NCI-H2081 (cell line): Measurements from ENCODE around the gene CDH12.
"Not testable (repeated sequence)": the region's sequence is repeated elsewhere in the genome, so short reads cannot be mapped to it uniquely, and the experiment has no call there.

Experiments used
- DNase-seq, 2 experiments: peaks; one replicate each; lab custom pipeline; 2025; lab: John Stamatoyannopoulos, UW

The CDH12 gene

DNA sequence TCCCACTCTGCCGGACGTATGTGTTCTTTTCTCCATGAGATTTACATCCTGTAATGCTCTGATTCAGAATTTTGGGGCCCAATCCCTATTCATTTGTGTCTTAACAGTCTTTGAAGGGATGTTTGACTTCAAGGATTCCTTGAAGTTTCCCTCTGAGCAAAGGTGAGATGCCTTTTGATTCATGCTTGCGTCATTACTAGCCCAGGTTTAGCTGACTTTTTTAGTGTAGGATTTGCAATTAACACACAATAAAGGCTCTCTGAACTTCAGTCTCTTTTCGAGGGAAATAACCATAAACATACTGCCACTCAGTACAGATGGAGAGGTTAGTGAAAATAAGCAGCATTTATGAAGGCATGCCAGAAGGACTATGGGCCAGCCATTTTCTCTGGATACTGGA, 842.3 kb downstream of the CDH12 start:
- DNase-seq, result not testable (repeated sequence)

DNA sequence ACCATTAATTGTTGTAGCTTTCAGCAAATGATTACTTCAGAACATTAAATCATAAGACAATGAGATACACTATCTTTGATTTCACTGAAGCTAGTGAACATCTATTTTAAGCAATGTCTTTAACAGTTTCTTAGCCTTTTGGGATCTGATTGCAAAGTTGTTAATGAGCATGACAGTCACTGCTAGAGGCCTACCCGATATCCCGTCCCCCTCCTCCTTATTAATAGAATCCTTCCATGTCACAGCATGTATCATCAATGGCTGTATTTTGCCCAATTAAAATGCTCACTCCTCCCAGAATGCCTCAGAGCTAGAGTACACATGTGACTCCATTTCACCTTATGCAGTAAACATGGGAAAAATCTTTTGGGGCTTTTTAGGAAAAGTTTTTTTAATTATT, 852.0 kb downstream of the CDH12 start:
- DNase-seq, result not testable (repeated sequence)

DNA sequence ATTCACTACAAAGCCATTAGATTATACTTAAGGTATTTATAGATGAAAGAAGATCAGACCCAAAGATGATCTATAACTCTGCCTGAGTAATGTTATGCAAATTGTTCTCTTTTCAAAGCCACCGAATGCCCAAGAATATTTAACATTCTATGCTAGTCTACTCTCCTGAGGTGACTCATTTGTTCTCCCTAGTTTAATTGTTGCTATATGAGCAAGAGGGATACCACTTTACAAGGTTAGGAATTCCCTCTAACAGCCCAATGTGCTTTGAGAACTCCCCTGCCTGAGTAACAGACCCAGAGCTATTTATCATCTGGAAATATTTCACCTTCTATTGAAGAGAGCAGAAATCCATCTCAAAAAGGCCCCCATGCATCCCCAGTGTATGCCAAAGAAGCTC, 867.3 kb downstream of the CDH12 start:
- DNase-seq, result not testable (repeated sequence)

DNA sequence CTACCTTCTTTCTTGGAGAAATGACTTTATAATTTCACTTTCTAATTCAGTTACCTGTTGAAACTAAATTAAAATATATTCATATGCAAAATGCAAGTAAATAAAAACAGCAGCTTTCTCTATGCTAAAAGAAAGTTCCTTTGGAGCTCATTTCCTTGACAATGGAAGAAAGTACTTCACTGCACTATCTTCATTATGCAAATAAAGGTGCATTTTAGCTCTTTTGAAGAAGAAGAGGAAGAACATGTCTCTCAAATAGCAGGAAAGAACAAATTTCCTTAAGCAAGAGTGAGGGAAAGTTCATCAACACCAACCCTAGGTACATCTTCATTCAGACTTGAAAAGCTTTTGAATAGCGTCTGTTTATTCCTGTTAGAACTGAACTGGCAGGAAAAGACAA, 901.6 kb downstream of the CDH12 start:
- not testable (repeated sequence) for DNase-seq

DNA sequence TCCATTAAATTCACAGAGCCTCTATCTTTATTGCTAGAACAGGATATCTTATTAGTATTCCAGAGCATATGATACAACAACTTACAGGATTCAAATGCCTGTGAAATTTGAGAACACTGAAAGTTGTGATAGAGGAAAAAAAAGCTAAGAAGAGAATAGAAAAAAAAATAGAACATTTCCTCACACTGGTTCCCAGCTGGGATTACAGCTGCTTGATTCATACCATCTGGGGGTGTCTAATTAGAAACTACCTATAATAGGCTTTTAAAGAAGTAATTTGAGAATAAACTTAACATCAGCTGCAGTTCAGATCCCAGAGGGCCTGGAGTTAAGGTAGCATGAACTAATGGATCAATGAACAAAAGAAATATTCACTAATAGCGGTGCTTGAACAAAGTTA, 922.0 kb downstream of the CDH12 start:
- DNase-seq, result peak in 1 of 2 experiments; percentile 29

DNA sequence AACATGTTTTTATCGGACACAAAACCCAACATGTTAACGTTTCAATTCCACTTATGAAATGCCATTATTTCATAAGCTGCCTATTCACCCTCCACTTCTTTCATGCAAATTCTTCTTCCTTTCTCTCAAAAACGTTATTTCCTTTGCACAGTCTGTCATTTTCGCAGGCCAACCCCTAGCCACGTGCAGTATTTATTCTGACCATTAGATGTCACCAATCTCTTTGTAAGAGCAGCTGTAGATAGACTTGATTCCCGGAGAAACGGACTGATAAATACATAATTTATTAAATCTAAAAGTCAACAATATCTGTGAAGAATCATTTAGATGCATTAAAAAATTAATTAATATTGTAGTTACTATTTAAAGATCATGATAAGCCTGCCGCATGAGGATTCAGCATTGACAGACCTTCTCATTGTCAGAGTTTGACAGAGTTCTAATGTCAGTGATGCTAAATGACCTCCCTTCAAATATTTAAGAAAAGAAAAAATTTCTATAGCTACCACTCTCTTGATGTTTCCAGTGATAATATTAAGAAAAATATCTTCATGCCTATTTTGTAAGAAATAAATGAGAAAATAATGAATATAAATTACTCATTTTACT, 933.6 kb downstream of the CDH12 start:
- peak; percentile 73 to 86 for DNase-seq

DNA sequence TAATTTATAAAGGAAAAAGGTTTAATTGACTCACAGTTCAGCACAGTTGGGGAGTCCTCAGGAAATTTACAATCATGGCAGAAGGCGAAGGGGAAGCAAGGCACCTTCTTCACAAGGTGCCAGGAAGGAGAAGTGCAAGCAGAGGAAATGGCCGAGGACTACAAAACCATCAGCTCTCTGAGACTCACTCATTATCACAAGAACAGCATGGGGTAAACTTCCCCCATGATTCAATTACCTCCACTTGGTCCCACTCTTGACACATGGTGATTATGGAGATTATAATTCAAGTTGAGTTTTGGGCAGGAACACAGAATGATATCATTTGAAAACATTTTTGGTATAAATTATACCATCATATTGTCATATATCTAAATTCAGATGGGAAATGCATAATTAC, 934.7 kb downstream of the CDH12 start:
- peak; percentile 19 to 58 for DNase-seq

DNA sequence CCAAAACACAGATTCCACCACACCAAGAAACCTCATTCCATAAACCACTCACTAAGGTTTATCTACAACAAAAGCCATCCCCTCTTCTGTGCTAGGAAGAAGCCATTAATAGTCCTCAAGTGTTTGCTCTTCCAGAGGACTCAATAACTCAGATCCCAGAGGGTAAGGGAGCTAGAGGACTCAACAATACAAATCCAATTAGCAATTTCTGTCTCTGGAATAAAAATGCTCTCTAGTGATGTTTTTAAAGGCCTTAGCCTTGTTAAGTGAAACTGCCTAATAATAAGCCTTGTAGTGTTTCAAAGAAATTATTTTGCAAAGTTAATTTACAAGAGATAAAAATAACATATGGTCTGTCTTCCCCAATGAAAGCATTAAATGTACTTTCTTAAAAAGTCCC, 942.4 kb downstream of the CDH12 start:
- no peak for DNase-seq

DNA sequence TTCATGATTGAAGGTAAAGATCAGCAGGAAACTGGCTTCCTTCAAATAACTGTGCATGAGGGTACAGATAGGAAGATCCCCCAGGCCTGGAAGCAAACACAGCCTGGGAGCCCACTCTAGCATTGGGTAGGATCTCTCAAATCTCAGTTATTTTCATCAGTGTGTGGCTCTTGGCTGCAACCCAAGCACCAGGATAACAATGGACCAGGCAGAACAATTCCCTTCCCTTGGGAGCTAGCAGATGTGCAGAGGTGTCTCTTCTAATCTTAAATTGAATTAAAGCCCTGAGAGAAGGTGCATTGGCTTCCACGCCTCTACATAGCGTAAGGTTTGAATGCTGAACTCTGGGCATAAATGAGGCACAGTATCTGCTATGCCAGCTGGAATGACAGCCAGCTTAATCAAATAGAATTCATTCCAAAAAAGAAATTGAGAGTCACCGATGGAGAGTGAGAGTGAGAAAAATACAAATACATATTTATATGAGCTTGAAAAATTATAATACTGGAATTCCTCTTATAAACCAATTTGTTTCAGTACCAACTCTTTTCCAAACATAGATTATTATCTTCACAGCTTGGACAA, 957.3 kb downstream of the CDH12 start:
- DNase-seq, result no peak

DNA sequence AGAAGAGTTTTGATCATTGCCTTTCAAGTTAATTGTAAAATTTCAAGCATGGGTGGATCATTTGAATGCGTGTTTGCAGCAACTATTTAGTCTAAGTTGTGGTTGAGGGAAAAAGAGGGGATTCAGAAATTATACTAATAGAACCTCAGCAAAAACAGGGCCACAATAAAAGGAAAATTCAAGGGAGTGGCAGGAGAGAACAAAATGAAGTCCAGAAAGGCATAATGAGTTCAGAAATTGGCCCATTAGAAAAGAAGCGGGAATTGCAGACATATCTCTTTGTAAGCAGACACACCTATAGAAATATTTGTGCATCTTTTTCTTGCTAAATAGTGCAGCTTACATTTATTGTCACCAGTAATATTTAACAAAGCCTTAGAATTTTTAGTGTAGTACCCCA, 960.0 kb downstream of the CDH12 start:
- DNase-seq, result no peak

DNA sequence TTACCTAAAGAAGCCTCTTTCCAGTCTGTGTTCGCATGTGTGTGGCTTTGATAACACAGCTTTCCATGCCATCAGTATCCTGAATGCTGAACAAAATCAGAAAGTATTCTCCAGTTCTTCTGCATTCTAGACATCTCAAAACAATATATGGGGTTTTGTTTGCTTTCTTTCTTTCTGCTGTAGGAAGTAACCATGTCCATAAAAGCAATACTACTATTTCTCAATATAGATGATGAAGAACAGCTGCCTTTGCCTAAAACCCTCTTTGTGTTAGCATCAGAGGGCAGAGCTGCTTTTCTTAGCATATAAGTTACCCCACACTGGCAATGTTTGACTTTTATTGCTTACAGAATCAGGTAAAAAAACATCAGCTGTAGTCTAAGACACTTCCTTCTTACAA, 963.6 kb downstream of the CDH12 start:
- peak in 1 of 2 experiments; percentile 32 for DNase-seq

DNA sequence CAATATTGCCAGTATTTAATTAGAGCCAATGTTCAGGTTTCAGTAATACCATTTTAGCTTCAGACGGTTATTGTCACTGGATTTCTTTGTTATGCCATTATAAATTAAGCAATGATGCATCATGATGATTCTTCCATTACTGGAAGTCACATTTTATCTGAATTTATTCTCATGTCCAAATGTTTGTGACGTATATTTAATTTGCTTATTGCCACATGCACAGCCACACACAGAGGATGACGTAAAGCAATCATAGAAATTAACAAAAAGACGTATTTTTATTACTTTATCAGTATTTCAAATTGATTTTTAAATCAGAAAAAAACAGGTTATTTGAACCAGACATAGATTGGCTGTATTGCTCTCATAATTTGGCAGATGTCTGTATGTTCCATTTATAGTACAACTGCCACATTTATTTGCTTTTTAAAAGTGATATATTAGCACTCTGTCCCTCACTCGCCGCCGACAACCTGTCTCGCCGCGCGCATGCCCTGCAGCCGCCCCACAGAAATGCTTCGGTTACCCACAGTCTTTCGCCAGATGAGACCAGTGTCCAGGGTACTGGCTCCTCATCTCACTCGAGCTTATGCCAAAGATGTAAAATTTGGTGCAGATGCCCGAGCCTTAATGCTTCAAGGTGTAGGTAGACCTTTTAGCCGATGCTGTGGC, 970.9 kb downstream of the CDH12 start:
- no peak for DNase-seq

DNA sequence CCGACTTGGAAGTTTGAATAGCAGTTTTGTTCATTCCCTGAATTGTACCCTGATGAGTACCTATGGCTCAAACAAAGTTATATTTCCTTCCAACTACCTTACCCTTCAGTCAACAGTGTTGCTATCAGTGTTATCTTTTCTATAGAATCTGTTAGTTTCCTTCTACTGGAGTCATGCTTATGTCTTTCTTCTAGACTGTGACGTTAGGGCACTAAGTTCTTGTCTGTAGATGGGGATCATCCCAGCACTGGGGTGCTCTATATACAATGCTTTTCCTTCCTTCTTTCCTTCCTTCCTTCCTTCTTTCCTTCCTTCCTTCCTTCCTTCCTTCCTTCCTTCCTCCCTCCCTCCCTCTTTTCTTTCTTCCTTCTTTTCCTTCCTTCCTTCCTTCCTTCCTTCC, 973.0 kb downstream of the CDH12 start:
- DNase-seq, result no peak

DNA sequence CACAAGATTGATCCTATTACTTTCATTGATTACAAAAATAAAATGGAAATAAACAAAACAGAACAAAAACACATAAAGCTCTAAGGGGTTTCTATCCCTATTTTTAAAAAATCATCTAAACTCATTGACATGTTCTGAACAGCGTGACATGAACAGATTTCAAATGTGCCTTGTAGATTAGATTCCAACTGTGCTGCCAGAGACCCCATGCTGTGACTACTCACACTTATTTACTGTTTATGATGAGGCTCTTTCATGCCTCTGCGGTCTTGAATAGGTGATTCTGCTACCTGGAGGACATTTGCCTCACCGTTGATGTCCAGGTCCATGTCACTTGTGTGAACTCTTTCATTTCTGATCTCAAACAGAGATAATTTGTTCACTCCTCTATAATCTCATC, 990.2 kb downstream of the CDH12 start:
- DNase-seq, result peak; percentile 20 to 72

DNA sequence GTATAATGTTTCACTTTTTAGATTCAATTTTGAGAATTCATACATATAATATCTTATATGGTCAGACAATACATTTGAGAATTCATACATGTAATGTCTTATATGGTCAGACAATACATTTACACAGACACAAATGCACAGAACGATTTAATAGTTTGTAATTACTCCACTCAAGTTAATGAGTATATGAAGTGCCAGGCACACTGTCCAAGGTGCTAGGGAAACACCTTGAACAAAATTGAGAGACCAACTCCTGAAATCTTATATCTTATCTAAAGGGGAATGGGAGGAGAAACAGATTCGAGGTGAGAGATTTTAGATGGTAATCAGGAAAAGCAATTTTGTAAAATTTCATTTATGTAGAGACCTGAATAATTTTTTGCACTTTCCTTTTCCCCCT, 994.7 kb downstream of the CDH12 start:
- no peak for DNase-seq

DNA sequence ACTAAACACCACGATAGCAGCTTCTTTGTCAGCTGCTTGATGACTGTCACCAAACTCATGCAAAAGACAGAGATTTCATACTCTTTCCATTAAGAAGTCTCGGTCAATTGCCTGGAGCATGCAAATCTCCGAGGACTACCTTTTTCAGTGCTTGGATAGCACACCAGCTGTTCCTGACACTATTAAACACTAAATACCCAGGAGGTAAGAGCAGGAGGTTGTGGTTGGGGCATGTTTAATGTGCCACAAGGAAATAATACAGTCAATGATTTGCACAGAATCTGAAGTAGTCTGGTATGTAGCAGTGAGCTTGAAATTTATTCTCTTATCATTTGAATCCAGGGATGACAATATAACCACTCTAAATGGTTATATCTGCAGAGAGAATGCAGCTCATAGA, 996.2 kb downstream of the CDH12 start:
- DNase-seq, result no peak

DNA sequence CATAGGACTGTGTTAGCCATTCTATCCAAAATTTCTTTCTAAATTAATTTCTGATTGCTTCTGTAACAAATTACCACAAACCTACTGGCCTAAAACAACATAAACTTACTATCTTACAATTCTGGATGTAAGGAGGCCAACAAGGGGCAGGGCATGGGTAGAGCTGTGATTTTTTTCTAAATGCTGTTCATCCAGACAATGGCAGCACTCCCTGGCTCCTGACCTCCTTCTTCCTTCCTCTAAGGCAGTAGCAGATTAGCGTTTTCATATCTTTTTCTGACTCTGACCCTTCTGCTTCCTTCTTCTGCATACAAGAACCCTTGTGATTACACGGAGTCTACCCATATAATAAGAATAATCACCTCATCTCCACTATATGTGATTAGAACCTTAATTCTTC, 1005.8 kb downstream of the CDH12 start:
- no peak for DNase-seq

DNA sequence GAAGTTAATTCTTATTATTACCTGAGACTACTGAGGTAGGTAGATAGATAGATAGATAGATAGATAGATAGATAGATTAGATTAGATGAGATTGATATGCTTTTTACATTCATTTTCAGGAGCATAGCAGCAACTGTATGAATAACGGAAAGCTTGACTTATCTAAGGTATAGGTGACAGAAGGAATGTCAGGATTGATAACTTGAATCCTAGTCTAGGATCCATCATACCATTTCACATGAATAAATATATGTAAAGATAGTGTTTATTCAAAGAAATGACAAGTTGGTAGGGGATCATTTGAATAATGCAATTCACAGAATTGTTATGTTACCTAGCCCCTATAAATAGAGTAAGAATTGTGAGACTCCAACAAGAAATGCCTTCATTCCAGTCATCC, 1008.2 kb downstream of the CDH12 start:
- no peak for DNase-seq

DNA sequence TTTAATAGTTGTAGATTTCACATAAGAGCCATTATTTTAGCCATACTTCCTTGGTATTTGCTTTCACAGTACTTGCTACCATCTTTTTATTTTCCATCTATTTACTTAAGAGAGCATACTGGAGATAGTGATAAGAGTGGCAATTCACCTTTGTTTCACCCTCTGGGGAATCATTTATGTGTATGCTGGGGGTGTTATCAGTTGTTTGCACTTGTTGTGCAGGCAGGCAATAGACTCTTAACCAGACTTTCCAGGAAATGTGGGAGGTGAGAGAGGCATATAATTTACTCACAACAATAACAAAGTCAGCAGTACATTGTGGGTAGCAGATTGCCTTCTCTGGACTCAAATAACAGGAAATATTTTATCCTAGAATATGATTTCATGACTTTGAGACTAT, 1018.3 kb downstream of the CDH12 start:
- peak in 1 of 2 experiments; percentile 82 for DNase-seq

DNA sequence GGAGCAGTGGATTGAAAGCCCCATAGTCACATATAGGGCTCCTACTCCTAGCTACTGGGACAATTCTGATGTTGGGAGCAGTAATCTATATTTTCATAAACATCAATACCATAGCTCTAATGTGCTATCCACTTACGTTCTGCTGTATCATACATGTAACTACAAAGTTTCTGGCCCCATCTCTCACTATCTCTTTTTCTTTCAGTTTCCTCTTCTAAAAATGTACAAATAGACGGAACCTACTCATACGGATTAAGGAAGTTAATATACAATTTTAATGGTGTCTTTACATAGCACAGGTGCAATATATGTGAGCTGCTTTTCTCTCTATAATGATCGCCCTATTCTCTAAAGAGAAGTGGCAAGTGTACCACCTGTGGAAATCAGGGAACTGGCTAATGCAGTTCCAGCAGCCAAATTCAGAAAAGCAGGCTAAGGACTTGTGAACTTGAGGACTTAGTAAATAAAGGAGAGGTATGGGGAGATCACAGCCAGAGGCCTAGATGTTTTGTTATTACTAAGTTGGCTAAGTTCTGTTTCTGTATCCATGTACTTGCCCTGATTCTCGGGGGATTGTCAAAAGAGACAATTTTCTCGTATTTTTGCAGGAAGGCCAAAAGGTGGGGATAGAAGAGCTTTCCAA, 1021.9 kb downstream of the CDH12 start:
- peak in 1 of 2 experiments; percentile 25 for DNase-seq

DNA sequence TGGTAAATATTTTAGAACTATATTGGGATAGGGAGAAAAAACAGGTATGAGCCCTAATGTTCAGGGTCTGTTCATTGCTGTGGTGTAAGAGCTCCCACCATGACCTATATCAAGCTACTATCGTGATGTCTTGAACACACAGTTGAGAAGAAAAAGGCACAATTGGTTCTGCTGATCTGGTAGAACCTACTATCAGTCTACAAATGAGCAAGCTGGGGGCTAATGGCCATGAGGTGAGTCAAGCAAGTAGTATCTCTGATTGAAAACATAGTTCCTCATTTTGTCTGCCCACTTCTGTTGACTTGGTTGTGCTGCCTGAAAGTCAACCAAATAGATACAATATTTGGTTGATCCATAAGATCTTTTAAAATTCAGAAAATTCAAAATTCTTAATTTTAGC, 1026.3 kb downstream of the CDH12 start:
- DNase-seq, result no peak

DNA sequence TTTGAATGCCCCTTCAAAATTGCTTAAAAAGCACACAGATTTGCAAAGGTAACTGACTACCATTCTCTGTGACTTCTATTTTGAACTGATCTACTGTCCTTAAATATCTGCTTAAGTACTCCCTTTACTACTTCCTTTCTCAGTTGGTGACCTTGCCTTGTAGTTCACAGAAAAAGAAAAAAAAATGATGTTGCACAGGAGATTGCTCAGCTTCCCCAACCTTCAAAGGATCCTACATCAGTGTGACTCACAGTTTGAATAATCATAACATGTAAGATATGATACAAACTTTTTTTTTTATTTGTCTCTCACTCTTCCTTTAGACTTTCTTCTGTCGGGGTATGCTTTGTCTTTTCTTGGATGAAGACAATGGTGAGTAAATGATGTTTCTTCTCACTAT, 1029.6 kb downstream of the CDH12 start:
- no peak for DNase-seq

DNA sequence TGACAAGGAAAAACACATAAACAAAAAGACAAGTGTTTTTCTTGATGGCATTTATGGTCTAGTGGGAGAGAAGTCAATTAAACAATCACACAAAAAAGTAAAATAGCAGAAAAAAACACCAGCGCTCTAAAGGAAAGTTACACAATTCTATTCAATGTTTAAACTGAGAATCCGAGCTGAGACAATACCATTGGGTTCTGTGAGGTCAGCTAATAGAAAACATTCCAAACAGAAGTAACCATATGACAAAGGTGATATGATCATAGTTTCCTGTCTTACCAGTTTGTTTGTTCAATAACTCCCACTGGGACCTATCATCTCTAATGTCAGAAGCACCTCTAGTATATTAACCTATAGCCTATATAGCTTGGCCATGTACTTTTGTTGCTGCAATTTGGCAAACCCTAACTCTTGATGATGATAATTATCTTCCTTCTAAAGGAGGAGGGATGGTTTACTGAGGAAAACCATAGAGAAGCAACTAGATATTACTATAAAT, 1030.0 kb downstream of the CDH12 start:
- DNase-seq, result peak; percentile 63 to 81
